HFFc6 (cell line): ENCODE results near the gene DNAH1. TPM values are rescaled to one million over a fixed set of nuclear protein-coding genes. Genes with fewer than 3 reads are reported as not detected.

ENCODE experiments used
- DNase-seq: peaks from one replicate; pipeline ENCODE4 v3.0.0-alpha.2; 2018
- H3K27ac Mint-ChIP-seq: 2 replicates; pipeline ENCODE4 v1.8.0; 2020; ENCODE audit warnings: mild to moderate bottlenecking, mixed read lengths
- H3K27me3 Mint-ChIP-seq: 2 replicates; pipeline ENCODE4 v1.8.0; 2021; ENCODE audit warnings: mild to moderate bottlenecking, moderate library complexity, mixed read lengths; ENCODE audit not compliant: insufficient read depth
- H3K36me3 Mint-ChIP-seq: 2 replicates; pipeline ENCODE4 v1.8.0; 2021; ENCODE audit warnings: low read depth, mixed read lengths
- H3K4me1 Mint-ChIP-seq: 2 replicates; pipeline ENCODE4 v1.8.0; 2020; ENCODE audit warnings: low read depth, mixed read lengths
- H3K4me3 Mint-ChIP-seq: 2 replicates; pipeline ENCODE4 v1.8.0; 2020; ENCODE audit warnings: mild to moderate bottlenecking, moderate library complexity, mixed read lengths
- H3K9me3 Mint-ChIP-seq: 2 replicates; pipeline ENCODE4 v1.8.0; 2020; ENCODE audit warnings: mild to moderate bottlenecking, mixed read lengths
- CTCF ChIP-seq: fragments of 200-600 bp; sonication (generic); IDR thresholded peaks from 2 replicates; pipeline ENCODE4 v1.5.0; 2021; ENCODE audit warnings: antibody characterized with exemption, mild to moderate bottlenecking
- total RNA-seq, 6 experiments: library from RNA; stranded (reverse); fragmentation: NEBNext Ultra II Directional; extraction: Animal tissue kit (Norgen Biotek cat#: 25700); gene quantifications; 2 replicates in 1 of 6; 3 replicates in 5 of 6; pipeline ENCODE4 v1.2.3, GENCODE V29; 2021

DNAH1 gene
- total RNA-seq, 6 experiments from 2014 or later = 1.4 to 2.1 (median 1.8) TPM

GRCh38 chr3:52433328-52433995 is 117.3 kb downstream of the DNAH1 start:
- H3K4me3 Mint-ChIP-seq = no peak overlapping the region
- DNase-seq = no peak
- H3K27ac Mint-ChIP-seq = no peak overlapping the region
- H3K27me3 Mint-ChIP-seq = peaks cover 26% of the 10 kb centered on the region
- TF ChIP-seq CTCF = no peak
- H3K36me3 Mint-ChIP-seq = no peaks in the 10 kb centered on the region
- no peaks in the 10 kb centered on the region for H3K9me3 Mint-ChIP-seq
- peaks cover 6% of the 10 kb centered on the region; the same call in 1 of the 2 replicates for H3K4me1 Mint-ChIP-seq

GRCh38 chr3:52433996-52434479 is 117.9 kb downstream of the DNAH1 start:
- no peak for DNase-seq
- no peaks in the 10 kb centered on the region for H3K36me3 Mint-ChIP-seq
- H3K9me3 Mint-ChIP-seq = no peaks in the 10 kb centered on the region
- H3K4me3 Mint-ChIP-seq = no peak overlapping the region
- peaks cover 6% of the 10 kb centered on the region; the same call in 1 of the 2 replicates for H3K4me1 Mint-ChIP-seq
- peaks cover 31% of the 10 kb centered on the region for H3K27me3 Mint-ChIP-seq
- H3K27ac Mint-ChIP-seq = no peak overlapping the region
- no peak for TF ChIP-seq CTCF

GRCh38 chr3:52434491-52435115 is 118.5 kb downstream of the DNAH1 start:
- Mint-ChIP-seq H3K4me1 (peaks cover 6% of the 10 kb centered on the region; the same call in 1 of the 2 replicates), H3K4me3 (no peak overlapping the region), H3K36me3 (no peaks in the 10 kb centered on the region), H3K27ac (no peak overlapping the region), H3K27me3 (peaks cover 34% of the 10 kb centered on the region), H3K9me3 (no peaks in the 10 kb centered on the region)
- no peak for DNase-seq
- TF ChIP-seq CTCF = no peak

- Mint-ChIP-seq H3K4me1 (peaks cover 6% of the 10 kb centered on the region; the same call in 1 of the 2 replicates), H3K4me3 (no peak overlapping the region), H3K27ac (no peak overlapping the region), H3K36me3 (no peaks in the 10 kb centered on the region), H3K9me3 (no peaks in the 10 kb centered on the region), H3K27me3 (peaks cover 36% of the 10 kb centered on the region)
- DNase-seq = no peak
- no peak for TF ChIP-seq CTCF
These were observed 119.4 kb downstream of the DNAH1 start for GRCh38 chr3:52435246-52436101.

GRCh38 chr3:52436500-52437149 is 120.5 kb downstream of the DNAH1 start:
- peaks cover 6% of the 10 kb centered on the region; the same call in 1 of the 2 replicates for H3K4me1 Mint-ChIP-seq
- no peak for DNase-seq
- H3K9me3 Mint-ChIP-seq = no peaks in the 10 kb centered on the region
- peaks cover 32% of the 10 kb centered on the region for H3K27me3 Mint-ChIP-seq
- no peak overlapping the region for H3K4me3 Mint-ChIP-seq
- H3K27ac Mint-ChIP-seq = no peak overlapping the region
- TF ChIP-seq CTCF = no peak
- no peaks in the 10 kb centered on the region for H3K36me3 Mint-ChIP-seq
